Pancreas (tissue), 10 donors: Measurements from ENCODE around the gene KNDC1. TPM values are rescaled to one million over a fixed set of nuclear protein-coding genes. Genes with fewer than 3 reads are reported as not detected.

Experiments
- ATAC-seq, 4 donors: fragments of 200-7000 bp; cut with Tn5 transposase; one replicate each; pipeline versions ENCODE4 v1.8.0 to v1.9.1; 2020; ENCODE audit warnings: mild to moderate bottlenecking in 4 of 4, moderate library complexity in 4 of 4
- DNase-seq, 6 donors: peaks; one replicate each; pipeline ENCODE4 v3.0.0-alpha.2; 2020
- FAIRE-seq: peaks from 2 replicates; lab custom pipeline; 2012; peaks lifted over from hg19 to GRCh38; lab: Jason Lieb, UNC
- H3K27ac ChIP-seq, 4 donors: fragments of 200-600 bp; sonication (generic); 1 replicate in 3 of 4; 2 replicates in 1 of 4; pipeline versions ENCODE4 v1.5.0 to v1.8.0; 2020
- H3K27me3 ChIP-seq, 4 donors: fragments of 200-600 bp; one replicate each; pipeline ENCODE4 v1.8.0; 2021
- H3K36me3 ChIP-seq, 3 donors: fragments of 200-600 bp; sonication (generic) in 1 of 3; one replicate each; pipeline versions ENCODE4 v1.5.0 to v1.8.0; 2020 to 2021
- H3K4me1 ChIP-seq, 3 donors: fragments of 200-600 bp; one replicate each; pipeline ENCODE4 v1.8.0; 2021
- H3K4me3 ChIP-seq, 4 donors: fragments of 200-600 bp; sonication (generic) in 2 of 4; one replicate each; pipeline versions ENCODE4 v1.5.0 to v1.8.0; 2020 to 2021
- H3K9me3 ChIP-seq, 4 donors: fragments of 200-600 bp; one replicate each; pipeline ENCODE4 v1.8.0; 2021
- WGBS, 2 donors: extraction: QIAGEN DNeasy Blood & Tissue Kit; methylation state at CpG; one replicate each; pipeline ENCODE4 v1.1.7; 2013; 5-methylcytosine and 5-hydroxymethylcytosine counted together
- intact Hi-C, 3 donors: fragments of 100-400 bp; cut with DNase I; formaldehyde crosslinking; loops; one replicate each; pipeline versions ENCODE4 v1.11.1 to v1.14.2; 2022
- polyA plus RNA-seq, 2 donors: library from polyadenylated mRNA; stranded (reverse); fragments of 200-250 nt; gene quantifications; one replicate each; pipeline ENCODE4 v1.2.3, GENCODE V29; 2013
- total RNA-seq, 6 donors: library from RNA; stranded (reverse); fragmentation: NEBNext Ultra II Directional in 4 of 6; extraction: Animal tissue kit (Norgen Biotek cat#: 25700) in 4 of 6; gene quantifications; one replicate each; pipeline versions ENCODE4 v1.2.1 to v1.2.4, GENCODE V29; 2021 to 2023
- TF ChIP-seq, protein P1 (sequence below), 4 donors: fragments of 200-600 bp; sonication (generic) in 3 of 4; IDR thresholded peaks; one replicate each; pipeline versions ENCODE4 v1.5.0 to v1.8.0; 2021; ENCODE audit warnings: antibody characterized with exemption in 4 of 4
- donor health status: healthy with polysubstance abuse.
- donor health status: DM: no; HTN: no; CAD: no; lungs with moderate emphysema.
- donor health status: DM: no; HTN: no; CAD: no.
- donor health status: control.
- donor health status: control.
- donor health status: Bipolar disorder and iron deficiency.
- donor health status: DM: yes; HTN: yes; CAD: no.
- donor health status: DM: no; HTN: no; CAD: no.
- donor health status: DM: no; HTN: no; CAD: no.
- donor health status: DM: yes; HTN: yes; CAD: no.

The KNDC1 gene
- total and polyA plus RNA-seq, 8 donors: 0.14 to 3.1 (median 0.74) TPM

DNA sequence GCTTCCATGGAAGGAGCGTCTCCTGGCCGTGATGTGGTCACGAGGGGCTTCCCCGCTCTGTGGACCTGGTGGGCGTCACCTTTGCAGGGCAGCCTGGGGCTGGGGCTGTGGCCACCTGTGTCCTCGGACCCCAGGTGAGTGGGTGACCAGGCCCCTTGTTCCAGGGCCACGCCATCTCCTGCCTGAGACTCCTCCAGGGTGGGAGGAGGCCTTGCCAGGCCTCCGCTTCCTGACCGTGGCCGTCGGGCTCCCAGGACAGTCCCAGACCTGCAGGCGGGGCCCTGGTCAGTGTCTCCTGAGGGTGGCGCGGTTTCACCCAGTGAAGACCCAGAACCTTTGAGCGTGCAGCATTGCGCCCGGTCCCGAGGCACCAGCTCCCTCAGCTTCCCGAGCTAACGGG is 49.6 kb downstream of the KNDC1 start:
- intact Hi-C loops: no loop called here
- DNase-seq (peak in 2 of 6 donors; percentile 8 to 49), ATAC-seq (no peak), FAIRE-seq (no peak)
- Histone ChIP-seq H3K27ac (no peak overlapping the region), H3K9me3 (no peaks in the 10 kb centered on the region), H3K4me1 (no peaks in the 10 kb centered on the region), H3K27me3 (no peaks in the 10 kb centered on the region), H3K4me3 (no peak overlapping the region), H3K36me3 (no peaks in the 10 kb centered on the region)
- 64 to 72% methylated on average over 20 of the region's 20 CpGs for WGBS, 2 donors
- TF ChIP-seq, protein P1, sequence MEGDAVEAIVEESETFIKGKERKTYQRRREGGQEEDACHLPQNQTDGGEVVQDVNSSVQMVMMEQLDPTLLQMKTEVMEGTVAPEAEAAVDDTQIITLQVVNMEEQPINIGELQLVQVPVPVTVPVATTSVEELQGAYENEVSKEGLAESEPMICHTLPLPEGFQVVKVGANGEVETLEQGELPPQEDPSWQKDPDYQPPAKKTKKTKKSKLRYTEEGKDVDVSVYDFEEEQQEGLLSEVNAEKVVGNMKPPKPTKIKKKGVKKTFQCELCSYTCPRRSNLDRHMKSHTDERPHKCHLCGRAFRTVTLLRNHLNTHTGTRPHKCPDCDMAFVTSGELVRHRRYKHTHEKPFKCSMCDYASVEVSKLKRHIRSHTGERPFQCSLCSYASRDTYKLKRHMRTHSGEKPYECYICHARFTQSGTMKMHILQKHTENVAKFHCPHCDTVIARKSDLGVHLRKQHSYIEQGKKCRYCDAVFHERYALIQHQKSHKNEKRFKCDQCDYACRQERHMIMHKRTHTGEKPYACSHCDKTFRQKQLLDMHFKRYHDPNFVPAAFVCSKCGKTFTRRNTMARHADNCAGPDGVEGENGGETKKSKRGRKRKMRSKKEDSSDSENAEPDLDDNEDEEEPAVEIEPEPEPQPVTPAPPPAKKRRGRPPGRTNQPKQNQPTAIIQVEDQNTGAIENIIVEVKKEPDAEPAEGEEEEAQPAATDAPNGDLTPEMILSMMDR (IDR thresholded peaks at IDR 0.05): no peak

DNA sequence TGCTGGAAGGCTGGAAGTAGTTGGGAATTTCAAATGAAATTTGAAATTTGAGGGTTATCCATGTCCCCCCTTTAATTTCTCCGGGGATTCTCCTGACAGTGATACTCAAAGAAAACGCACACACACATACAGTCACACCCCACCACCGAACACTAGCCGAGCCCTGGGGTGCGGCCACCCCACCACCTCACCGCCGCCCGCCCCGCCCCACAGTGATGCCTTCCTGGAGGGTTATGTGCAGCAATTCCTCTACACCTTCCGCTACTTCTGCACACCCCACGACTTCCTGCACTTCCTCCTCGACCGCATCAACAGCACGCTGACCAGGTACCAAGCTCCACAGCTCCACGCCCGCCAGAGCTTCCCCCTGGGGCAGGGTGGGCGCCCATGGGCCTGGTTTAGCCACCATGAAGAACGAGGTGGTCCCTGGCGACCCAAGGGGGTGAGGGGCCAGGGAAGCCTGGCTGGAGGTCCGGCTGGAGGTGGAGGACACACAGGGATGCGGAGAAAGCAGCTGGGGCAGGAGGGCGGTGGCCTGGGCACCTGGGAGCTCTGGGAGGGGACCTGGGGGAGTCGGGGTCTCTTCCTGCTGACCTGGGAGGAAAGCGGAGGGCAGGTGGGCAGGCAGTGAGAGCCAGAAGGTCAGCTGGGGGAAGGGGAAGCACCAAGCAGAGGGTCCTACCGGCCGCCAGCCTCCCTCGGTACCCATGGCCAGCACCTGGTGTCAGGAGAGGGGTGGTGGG is 50.5 kb downstream of the KNDC1 start:
- Histone ChIP-seq H3K27ac (no peak overlapping the region), H3K4me3 (no peak overlapping the region), H3K4me1 (no peaks in the 10 kb centered on the region), H3K36me3 (no peaks in the 10 kb centered on the region), H3K27me3 (no peaks in the 10 kb centered on the region), H3K9me3 (no peaks in the 10 kb centered on the region)
- WGBS, 2 donors: 50 to 71% methylated on average over 23 to 27 of the region's 27 CpGs
- FAIRE-seq: no peak
- TF ChIP-seq, protein P1 (IDR thresholded peaks at IDR 0.05): no peak
- DNase-seq: peak in 2 of 6 donors; percentile 9 to 70
- intact Hi-C loops: no loop called here
- ATAC-seq: no peak

DNA sequence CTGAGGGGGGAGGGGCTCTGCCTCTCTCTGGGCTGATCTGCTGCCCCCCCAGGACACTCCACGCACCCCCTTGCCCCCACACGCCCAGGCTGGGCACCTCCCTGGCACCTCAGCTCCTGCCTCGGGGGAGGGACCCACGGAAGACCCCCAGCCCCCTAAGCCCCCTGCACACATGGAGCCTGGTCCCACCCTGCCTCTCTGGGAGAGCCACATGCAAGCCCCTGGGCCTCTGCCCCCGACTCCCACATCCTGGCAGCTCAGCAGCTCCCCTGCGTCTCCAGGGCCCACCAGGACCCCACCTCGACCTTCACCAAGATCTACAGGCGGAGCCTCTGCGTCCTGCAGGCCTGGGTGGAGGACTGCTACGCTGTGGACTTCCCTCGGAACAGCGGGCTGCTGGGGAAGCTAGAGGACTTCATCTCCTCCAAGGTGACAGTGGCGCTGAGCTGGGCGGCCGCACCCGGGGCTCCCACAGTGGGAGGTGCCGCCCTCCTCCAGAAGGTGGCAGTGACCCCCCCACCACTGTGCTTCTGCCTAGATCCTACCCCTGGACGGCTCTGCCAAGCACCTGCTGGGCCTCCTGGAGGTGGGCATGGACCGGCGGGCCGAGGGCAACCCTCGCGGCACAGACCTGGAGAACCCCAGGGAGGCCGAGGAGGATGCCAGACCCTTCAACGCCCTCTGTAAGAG is 51.3 kb downstream of the KNDC1 start:
- Histone ChIP-seq H3K27ac (no peak overlapping the region), H3K4me3 (no peak overlapping the region), H3K27me3 (no peaks in the 10 kb centered on the region), H3K36me3 (no peaks in the 10 kb centered on the region), H3K4me1 (no peaks in the 10 kb centered on the region), H3K9me3 (no peaks in the 10 kb centered on the region)
- TF ChIP-seq, protein P1 (IDR thresholded peaks at IDR 0.05): no peak
- intact Hi-C loops: no loop called here
- DNase-seq (peak in 2 of 6 donors; percentile 21 to 57), FAIRE-seq (no peak), ATAC-seq (no peak)
- WGBS, 2 donors: 54 to 59% methylated on average over 22 to 25 of the region's 25 CpGs

DNA sequence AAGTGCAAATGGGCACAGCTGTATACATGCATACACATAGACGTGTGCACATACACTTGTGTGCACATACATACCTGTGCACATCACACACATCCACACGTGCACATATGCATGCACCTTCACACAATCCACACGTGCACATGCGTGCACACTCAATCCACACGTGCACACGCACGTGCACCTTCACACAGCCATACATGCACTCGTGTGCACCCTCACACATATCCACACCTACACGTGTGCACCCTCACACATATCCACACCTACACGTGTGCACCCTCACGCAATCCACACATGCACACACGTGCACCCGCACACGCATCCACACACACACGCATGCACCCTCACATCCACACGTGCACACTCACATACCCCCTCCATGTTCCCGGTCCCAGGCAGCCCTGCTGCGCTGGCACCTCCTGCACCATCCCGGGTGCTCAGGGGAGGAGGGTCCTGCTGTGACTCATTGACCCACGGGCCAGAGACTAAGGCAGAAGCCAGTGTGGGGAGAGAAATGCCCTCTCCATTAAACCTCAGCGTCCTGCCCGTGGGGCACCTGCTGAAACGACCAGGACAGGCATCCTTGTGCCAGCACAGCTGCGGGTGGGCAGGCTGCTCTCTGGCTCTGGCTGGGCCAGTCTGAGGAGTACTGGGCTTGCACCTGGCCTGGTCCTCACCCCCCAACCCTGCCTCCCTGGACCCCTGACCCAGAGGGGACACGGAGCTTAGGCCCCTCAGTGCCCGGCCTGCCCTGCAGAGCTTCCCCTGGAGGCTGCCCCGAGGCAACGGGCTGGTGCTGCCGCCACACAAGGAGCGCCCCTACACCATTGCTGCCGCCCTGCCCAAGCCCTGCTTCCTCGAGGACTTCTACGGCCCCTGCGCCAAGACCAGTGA is 52.2 kb downstream of the KNDC1 start:
- H3K27ac ChIP-seq: no peak overlapping the region
- no peaks in the 10 kb centered on the region for H3K36me3 ChIP-seq
- H3K27me3 ChIP-seq: no peaks in the 10 kb centered on the region
- DNase-seq (peak in 2 of 6 donors; percentile 11 to 66), FAIRE-seq (no peak), ATAC-seq (no peak)
- H3K4me1 ChIP-seq: no peaks in the 10 kb centered on the region
- TF ChIP-seq, protein P1 (IDR thresholded peaks at IDR 0.05): no peak
- no peaks in the 10 kb centered on the region for H3K9me3 ChIP-seq
- WGBS, 2 donors: 58 to 71% methylated on average over 34 of the region's 34 CpGs
- intact Hi-C loops: no loop called here
- no peak overlapping the region for H3K4me3 ChIP-seq
